Astrocyte of the hippocampus (primary cell): ENCODE data around the gene TAS2R19.
"Not testable (repeated sequence)": the region's sequence is repeated elsewhere in the genome, so short reads cannot be mapped to it uniquely, and the experiment has no call there.

Experiments used
- DNase-seq: peaks from one replicate; pipeline ENCODE4 v3.0.0; 2011; ENCODE audit warnings: low read depth, low spot score

TAS2R19 gene

GRCh38 chr12:11022520-11022919, at the start of gene TAS2R19:
TSS of gene TAS2R19 (minus strand) at chr12:11022620. CDS start at chr12:11022571, 49 bp downstream.
- no peak for DNase-seq

- DNase-seq = no peak
Observed at GRCh38 chr12:11071414-11071813, 49.0 kb upstream of the TAS2R19 start.

GRCh38 chr12:11070999-11071398, 48.6 kb upstream of the TAS2R19 start:
- no peak for DNase-seq

- DNase-seq = no peak
Observed at GRCh38 chr12:11069854-11070365, 47.5 kb upstream of the TAS2R19 start.

GRCh38 chr12:11067514-11067913, 45.1 kb upstream of the TAS2R19 start:
- DNase-seq = peak; percentile 48

GRCh38 chr12:11062194-11062593, 39.8 kb upstream of the TAS2R19 start, which contains the start of gene TAS2R46:
TSS of gene TAS2R46 (minus strand) at chr12:11062294. CDS start at chr12:11062294, 0 bp downstream.
- DNase-seq = not testable (repeated sequence)

GRCh38 chr12:11059784-11060183, 37.4 kb upstream of the TAS2R19 start:
- DNase-seq = no peak

GRCh38 chr12:11059041-11059440, 36.6 kb upstream of the TAS2R19 start:
- DNase-seq = no peak

- no peak for DNase-seq
Observed at GRCh38 chr12:11055306-11055705, 32.9 kb upstream of the TAS2R19 start.

GRCh38 chr12:11049806-11050531, 27.5 kb upstream of the TAS2R19 start:
- not testable (repeated sequence) for DNase-seq

GRCh38 chr12:11041366-11041765, 18.9 kb upstream of the TAS2R19 start:
- not testable (repeated sequence) for DNase-seq

- no peak for DNase-seq
Observed at GRCh38 chr12:11040162-11040561, 17.7 kb upstream of the TAS2R19 start.

- DNase-seq = no peak
Observed at GRCh38 chr12:11039171-11039570, 16.8 kb upstream of the TAS2R19 start.

- DNase-seq = not testable (repeated sequence)
Observed at GRCh38 chr12:11033959-11034358, 11.5 kb upstream of the TAS2R19 start.

GRCh38 chr12:11031307-11031706, 8.9 kb upstream of the TAS2R19 start, which contains the start of gene TAS2R31:
TSS of gene TAS2R31 (minus strand) at chr12:11031407. CDS start at chr12:11031335, 72 bp downstream.
- no peak for DNase-seq

GRCh38 chr12:11026118-11026517, 3.7 kb upstream of the TAS2R19 start:
- DNase-seq = no peak

- no peak for DNase-seq
Observed at GRCh38 chr12:11023387-11023786, 967 bp upstream of the TAS2R19 start.

- no peak for DNase-seq
Observed at GRCh38 chr12:11016937-11017336, 5.5 kb downstream of the TAS2R19 start.

GRCh38 chr12:11015775-11016430, 6.5 kb downstream of the TAS2R19 start:
- DNase-seq = no peak

GRCh38 chr12:11014234-11014633, 8.2 kb downstream of the TAS2R19 start:
- DNase-seq = peak; percentile 29

- DNase-seq = no peak
Observed at GRCh38 chr12:11007608-11008007, 14.8 kb downstream of the TAS2R19 start.

GRCh38 chr12:10998204-10998603, 24.2 kb downstream of the TAS2R19 start, which contains the start of gene TAS2R20:
TSS of gene TAS2R20 (minus strand) at chr12:10998304. CDS start at chr12:10997875, 429 bp downstream.
- no peak for DNase-seq

GRCh38 chr12:10994307-10994706, 28.1 kb downstream of the TAS2R19 start:
- DNase-seq = no peak
